ENCODE data around the gene RPH3AL.
"Not testable (repeated sequence)": the region's sequence is repeated elsewhere in the genome, so short reads cannot be mapped to it uniquely, and the experiment has no call there.

RPH3AL gene

GRCh38 chr17:215563-216478 is 136.8 kb downstream of the RPH3AL start:
- DNase-seq: not testable (repeated sequence)

DNA sequence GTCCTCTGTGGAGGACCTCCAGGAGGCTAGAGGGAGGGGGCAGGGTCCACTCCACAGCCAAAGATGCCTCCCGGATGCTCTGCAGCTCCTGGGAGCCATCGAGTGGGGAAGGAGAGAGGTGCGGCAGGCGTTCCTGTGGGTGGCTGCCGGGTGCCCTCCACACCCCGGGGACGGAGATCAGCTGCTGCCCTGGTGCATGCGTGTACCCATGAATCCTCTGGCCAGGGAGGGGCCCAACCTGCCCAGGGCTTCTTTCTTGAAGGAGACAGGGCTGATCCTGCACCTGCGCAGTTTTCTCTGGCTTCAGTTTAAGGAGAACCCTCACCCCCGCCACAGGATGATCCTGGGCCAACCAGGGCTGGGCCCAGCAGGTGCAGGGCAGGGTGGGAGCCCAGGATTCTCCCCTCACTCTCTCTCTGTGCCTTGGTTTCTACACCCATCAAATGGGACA is 137.7 kb downstream of the RPH3AL start:
- no peak for DNase-seq

DNA sequence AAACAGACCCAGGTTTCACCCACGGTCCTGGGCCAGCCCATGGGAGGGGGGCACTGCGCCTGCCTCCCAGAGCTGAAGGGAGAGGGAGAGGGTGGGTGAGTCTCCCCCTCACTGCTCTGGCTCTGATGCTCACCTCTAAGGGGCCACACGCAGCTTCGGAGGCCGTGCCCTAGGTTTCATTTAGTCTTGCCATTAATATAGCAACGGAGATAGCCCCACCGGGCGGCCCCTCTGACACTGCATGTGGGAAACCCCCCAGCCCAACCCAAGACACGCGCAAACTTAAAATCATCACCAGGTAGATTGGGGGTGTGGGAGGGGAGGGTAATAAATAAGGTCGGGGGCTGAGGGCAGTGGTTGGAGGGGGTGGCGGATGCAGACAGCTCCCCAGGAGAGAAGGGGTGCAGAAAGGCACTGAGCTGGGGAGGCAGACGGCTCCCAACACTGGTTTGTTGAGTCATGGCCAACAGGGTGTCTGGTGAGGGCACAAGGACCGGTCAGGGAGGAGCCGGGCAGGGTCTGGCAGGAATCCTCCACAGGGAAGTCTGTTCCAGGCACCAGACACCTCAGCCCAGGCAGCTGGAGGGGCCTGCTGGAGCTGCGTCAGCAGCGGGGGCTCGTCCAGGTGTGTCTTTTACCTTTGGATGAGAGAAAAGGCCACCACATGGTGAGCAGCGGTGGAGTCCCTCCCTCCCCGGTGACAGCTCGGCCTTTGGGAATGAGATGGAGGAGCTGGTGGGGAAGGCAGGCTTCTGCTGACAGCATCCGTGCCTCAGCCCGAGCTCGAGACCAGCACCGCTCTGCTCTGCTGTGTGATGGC is 139.1 kb downstream of the RPH3AL start:
- no peak for DNase-seq

GRCh38 chr17:210402-210801 is 142.2 kb downstream of the RPH3AL start:
- DNase-seq: no peak

- DNase-seq: no peak
These were observed 144.2 kb downstream of the RPH3AL start for GRCh38 chr17:208429-208828.

DNA sequence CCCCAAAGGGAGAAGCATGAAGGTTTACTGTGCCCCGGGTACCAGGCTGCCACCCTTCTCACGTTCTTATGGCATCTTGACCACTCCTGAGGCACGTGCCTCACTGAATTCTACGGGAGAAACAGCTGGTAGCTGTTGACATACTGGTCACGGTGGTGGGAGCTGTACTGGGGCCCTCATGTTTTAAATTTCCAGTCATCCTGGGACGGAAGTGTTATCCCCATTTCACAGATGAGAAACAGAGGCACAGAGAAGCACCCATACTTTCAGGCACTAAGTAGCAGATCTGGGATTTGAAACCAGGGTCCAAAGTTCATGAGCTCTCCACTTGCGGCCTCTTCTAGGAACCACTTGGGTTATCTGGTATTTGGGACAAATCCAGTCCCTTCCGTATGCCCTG is 144.8 kb downstream of the RPH3AL start:
- DNase-seq: no peak

DNA sequence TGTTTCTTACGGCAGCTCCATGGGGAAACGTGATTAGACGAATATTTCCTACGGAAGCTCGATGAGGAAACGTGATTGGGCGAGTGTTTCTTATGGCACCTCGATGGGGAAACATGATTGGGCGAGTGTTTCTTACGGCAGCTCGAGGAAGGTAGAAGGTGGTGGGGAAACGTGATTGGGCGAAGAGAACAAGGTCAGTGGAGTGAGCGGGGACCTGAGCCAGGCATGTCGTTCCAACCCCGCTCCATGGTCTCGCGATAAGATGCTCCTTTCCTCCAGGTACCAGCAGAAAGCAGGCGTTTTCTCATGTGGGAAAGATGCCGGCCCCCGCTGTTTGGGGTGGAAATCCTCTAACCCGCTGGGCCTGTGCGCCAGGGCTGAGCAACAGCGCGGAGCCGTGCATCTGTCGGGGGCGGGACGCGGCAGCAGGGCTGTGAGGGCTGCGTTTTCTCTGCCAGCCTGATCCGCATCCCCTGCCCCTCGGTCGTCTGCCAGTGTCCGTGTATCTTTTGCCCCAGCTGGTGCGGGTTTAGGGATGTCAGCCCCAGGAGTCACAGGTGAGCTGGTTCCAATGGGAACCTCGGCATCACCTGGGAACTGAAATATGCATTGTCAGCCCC is 145.6 kb downstream of the RPH3AL start:
- no peak for DNase-seq

DNA sequence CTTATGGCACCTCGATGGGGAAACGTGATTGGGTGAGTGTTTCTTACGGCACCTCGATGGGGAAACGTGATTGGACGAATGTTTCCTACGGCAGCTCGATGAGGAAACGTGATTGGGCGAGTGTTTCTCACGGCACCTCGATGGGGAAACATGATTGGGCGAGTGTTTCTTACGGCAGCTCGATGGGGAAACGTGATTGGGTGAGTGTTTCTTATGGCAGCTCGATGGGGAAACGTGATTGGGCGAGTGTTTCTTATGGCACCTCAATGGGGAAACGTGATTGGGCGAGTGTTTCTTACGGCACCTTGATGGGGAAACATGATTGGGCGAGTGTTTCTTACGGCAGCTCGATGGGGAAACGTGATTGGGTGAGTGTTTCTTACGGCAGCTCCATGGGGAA is 146.1 kb downstream of the RPH3AL start:
- DNase-seq: not testable (repeated sequence)

DNA sequence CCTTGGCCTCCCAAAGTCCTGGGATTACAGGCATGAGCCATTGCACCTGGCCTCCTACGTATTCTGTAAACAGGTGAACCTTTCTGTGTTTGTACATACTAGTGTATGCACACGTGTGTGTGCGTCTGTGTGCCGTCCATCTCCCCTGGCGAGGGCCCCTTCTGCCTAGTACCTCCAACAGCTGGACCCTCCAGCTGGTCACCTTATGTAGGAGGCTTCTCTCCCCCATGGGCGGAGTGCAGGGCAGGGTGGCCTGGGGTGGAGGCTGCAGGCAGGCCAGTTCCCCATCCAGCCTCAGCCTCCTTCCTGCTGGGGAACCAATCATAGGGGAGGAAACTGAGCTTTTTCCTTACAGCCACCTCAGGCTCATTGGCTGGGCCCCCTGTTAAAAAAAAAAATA is 146.8 kb downstream of the RPH3AL start:
- DNase-seq: no peak

- no peak for DNase-seq
These were observed 147.4 kb downstream of the RPH3AL start for GRCh38 chr17:205148-205669.

DNA sequence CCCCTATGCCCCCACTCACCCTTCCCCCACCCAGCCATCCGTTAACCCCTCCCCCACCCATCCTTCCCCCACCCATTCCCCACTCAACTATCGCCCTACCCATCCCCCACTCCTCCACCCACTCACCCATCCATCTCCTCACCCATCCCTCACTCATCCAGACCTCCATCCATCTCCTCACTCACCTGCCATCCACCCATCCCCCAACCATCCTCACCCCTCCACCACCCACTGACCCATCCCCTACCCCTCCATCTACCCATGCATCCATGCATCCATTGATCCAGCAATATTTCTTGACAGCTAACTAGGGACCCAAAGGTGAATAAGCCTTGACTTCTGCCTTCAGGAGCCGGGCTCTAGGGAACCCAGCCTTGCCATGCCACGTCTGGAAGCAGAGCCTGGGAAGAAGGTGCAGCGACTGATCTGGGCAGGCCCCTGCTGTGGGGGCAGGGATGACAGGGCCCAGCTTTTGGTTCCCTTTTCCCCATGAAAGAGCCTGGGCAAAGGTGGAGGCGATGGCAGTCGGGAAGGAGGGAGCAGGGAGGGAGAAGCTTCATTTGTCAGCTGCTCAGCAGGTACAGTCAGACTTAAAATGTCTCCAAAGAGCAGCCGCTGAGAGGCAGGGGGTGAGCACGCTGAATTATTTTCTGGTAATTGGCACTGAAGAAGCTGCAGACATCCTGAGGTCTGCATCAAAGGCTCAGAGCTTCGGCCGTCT is 148.0 kb downstream of the RPH3AL start:
- DNase-seq: no peak

GRCh38 chr17:202501-202951 is 150.1 kb downstream of the RPH3AL start:
- DNase-seq: no peak

GRCh38 chr17:201736-202135 is 150.9 kb downstream of the RPH3AL start:
- not testable (repeated sequence) for DNase-seq

- not testable (repeated sequence) for DNase-seq
These were observed 151.3 kb downstream of the RPH3AL start for GRCh38 chr17:201257-201656.

DNA sequence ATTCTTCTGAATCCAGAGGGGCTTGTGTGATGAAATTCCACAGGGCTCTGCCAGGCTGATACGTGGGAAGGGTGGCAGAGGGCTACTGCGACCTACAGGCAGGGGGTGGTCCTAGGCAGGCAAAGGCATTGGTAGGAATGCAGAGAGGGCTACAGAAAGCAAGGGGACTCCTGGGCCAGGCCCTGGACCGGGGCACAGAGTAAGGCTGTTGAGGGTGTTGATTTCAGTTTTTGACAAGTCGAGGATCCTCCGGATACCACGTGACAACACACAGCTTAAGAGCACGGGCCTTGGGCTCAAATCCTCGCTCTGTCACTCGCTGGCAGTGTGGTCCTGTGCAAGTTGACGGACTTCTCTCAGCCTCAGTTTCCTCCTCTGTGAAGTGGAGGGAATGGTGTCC is 152.0 kb downstream of the RPH3AL start:
- no peak for DNase-seq

DNA sequence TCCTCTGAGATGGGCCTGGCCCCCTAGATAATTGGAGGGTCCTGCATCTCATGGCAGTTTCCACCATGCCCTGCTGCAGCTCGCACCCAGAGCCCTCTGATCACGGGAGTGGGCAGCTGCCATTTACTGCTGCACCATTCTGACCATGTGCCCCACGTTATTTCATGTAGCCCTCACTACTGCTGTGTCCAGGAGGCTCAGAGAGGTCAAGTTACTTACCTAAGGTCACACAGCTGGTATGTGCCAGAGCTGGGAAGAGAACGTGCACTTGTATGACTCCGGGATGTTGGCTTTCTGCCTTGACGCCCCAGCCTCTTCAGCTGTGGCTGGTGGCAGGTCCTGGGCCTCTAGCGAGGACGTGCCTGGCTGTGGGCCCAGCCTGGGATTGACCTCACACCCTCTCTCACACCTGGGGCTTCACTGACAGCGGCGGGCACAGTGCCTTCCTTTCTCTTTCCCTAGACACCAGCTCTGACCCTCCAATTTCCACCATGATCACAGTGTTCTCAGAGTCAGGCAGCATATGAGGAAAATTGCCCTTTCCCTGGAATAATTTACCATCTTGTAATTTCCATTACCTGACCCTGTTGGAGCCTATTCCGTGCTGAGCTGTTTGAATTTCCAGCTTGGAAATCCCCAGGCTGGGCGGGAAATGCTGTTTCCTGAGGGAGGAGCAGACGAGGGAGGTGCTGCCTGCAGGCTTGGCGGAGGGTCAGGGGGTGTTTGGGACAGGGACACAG is 152.6 kb downstream of the RPH3AL start:
- no peak for DNase-seq

GRCh38 chr17:199191-199604 is 153.4 kb downstream of the RPH3AL start:
- DNase-seq: no peak

DNA sequence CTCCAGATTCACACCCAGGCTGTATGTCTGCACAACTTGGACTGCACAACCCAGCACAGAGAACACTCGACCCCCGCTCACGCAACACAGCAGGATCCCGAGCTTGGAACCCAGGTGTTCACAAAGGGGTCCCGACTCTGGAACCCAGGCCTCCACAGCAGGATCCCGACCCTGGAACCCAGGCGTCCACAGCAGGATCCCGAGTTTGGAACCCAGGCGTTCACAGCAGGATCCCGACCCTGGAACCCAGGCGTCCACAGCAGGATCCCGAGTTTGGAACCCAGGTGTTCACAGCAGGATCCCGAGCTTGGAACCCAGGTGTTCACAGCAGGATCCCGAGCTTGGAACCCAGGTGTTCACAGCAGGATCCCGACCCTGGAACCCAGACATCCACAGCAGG is 154.4 kb downstream of the RPH3AL start:
- not testable (repeated sequence) for DNase-seq

DNA sequence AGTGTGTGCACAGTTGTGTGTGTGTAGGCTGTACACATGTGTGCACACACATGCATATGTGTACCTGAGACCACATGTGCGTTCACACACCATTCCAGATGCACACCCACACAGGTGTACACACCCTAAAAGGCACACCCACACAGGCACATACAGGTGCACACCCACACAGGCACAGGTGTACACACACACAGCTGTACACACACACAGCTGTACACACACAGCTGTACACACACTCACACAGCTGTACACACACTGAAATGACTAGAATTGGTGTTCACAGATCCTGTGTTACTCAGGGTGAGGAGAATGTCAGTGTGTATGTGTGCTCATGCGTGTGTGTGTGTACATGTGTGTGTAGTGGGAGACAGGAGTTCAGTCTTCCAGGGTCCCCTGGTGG is 155.3 kb downstream of the RPH3AL start:
- DNase-seq: no peak

DNA sequence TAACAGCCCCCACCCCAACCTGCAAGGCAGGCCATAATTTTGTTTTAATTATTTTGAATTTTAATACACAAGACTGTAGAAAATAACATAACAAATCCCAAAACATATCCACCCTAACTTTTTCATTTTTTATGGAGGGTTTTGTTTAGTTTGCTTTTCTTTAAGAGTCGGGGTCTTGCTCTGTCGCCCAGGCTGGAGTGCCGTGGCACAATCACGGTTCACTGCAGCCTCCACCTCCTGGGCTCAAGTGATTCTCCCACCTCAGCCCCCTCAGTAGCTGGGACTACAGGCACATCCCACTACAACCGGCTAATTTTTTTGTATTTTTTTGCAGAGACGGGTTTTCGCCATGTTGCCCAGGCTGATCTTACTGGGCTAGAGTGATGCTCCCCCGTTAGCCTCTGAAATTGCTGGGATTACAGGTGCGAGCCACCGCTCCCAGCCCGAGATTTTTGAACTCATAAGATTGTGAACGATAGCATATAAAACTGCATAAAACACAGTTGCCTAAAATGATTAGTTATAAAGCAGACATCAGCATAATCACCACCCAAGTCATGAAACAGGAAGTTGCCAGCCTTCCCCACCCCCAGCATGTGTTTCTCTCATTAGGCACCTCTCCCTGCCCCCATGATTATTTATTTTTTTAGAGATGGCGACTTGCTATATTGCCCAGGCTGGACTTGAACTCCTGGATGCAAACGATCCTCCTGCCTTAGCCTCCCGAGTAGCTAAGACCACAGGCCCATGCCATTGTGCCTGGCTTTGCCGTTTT is 157.6 kb downstream of the RPH3AL start:
- no peak for DNase-seq

Measured in SW 1271 (cell line).